ENCODE data around the gene OR11G2. TPM values are rescaled to one million over a fixed set of nuclear protein-coding genes. Genes with fewer than 3 reads are reported as not detected.

OR11G2 gene
- total and polyA plus RNA-seq, 2 experiments from 2014 or later: not detected

GRCh38 chr14:20191396-20191795 lies 700 bp downstream of the OR11G2 start (continued):
- no peak for TF ChIP-seq ETS1 (IDR thresholded peaks at IDR 0.05)

GRCh38 chr14:20194101-20194500 lies 3.4 kb downstream of the OR11G2 start:
- no peak overlapping the region for H3K27ac Mint-ChIP-seq
- no peak overlapping the region for H3K4me3 Mint-ChIP-seq
- no peaks in the 10 kb centered on the region for H3K4me1 ChIP-seq (ENCODE audit: insufficient read depth)
- H3K36me3 Mint-ChIP-seq (ENCODE audit: low read depth): peaks cover 36% of the 10 kb centered on the region
- no peaks in the 10 kb centered on the region for H3F3A ChIP-seq (replicated peaks; ENCODE audit: low read depth)
- H3K9me2 ChIP-seq (ENCODE audit: insufficient read depth): no peaks in the 10 kb centered on the region
- ATAC-seq (no peak), DNase-seq (ENCODE audit: low spot score) (no peak)
- no peaks in the 10 kb centered on the region for H3K4me1 Mint-ChIP-seq
- no peak overlapping the region for H3K4me3 ChIP-seq
- peaks cover 93% of the 10 kb centered on the region for H3K9me3 Mint-ChIP-seq
- H3K79me2 ChIP-seq (replicated peaks; ENCODE audit: insufficient read depth): no peaks in the 10 kb centered on the region
- peaks cover 4% of the 10 kb centered on the region for H3K27me3 Mint-ChIP-seq (ENCODE audit: insufficient read depth, low read depth, poor library complexity)
- no peak overlapping the region for H3K4me2 ChIP-seq
- H4K20me1 ChIP-seq (replicated peaks; ENCODE audit: insufficient read depth): no peaks in the 10 kb centered on the region
- H3K27me3 ChIP-seq (ENCODE audit: insufficient read depth): no peaks in the 10 kb centered on the region
- no peak overlapping the region for H2AFZ ChIP-seq
- no peak overlapping the region for H3K27ac ChIP-seq (ENCODE audit: low read depth)
- H3K36me3 ChIP-seq (ENCODE audit: insufficient read depth): 0 out of 2 replicates have a peak, but pooled peaks cover 14% of the 10 kb centered on the region
- TF ChIP-seq POLR2AphosphoS5 (IDR thresholded peaks at IDR 0.05; ENCODE audit: low read depth): no peak
- no peak for TF ChIP-seq NANOG (IDR thresholded peaks at IDR 0.05; ENCODE audit: borderline replicate concordance)
- TF ChIP-seq ETS1 (IDR thresholded peaks at IDR 0.05): no peak
- TF ChIP-seq ZNF462 (CRISPR knock-in tag; IDR thresholded peaks at IDR 0.05): no peak
- no peak for TF ChIP-seq ZNF331 (CRISPR knock-in tag; IDR thresholded peaks at IDR 0.05; ENCODE audit: low read depth)
- no peak for TF ChIP-seq ZNF114 (CRISPR knock-in tag; IDR thresholded peaks at IDR 0.05)
- TF ChIP-seq CREB1 (CRISPR knock-in tag; IDR thresholded peaks at IDR 0.05; ENCODE audit: low read depth): no peak
- TF ChIP-seq REST (IDR thresholded peaks at IDR 0.05; ENCODE audit: unreplicated experiment): no peak
- no peak for TF ChIP-seq EZH2phosphoT487 (IDR thresholded peaks at IDR 0.05; ENCODE audit: unreplicated experiment)
- TF ChIP-seq EZH2 (IDR thresholded peaks at IDR 0.05; ENCODE audit: low read depth, unreplicated experiment): no peak
- no peak for TF ChIP-seq STAT1 (IDR thresholded peaks at IDR 0.05; ENCODE audit: unreplicated experiment)
- no peak for TF ChIP-seq CTCF (conservative IDR thresholded peaks at IDR 0.05; ENCODE audit: low read depth in 2 of 2)
